ENCODE measurements around the gene RANBP3.

Gene RANBP3

DNA sequence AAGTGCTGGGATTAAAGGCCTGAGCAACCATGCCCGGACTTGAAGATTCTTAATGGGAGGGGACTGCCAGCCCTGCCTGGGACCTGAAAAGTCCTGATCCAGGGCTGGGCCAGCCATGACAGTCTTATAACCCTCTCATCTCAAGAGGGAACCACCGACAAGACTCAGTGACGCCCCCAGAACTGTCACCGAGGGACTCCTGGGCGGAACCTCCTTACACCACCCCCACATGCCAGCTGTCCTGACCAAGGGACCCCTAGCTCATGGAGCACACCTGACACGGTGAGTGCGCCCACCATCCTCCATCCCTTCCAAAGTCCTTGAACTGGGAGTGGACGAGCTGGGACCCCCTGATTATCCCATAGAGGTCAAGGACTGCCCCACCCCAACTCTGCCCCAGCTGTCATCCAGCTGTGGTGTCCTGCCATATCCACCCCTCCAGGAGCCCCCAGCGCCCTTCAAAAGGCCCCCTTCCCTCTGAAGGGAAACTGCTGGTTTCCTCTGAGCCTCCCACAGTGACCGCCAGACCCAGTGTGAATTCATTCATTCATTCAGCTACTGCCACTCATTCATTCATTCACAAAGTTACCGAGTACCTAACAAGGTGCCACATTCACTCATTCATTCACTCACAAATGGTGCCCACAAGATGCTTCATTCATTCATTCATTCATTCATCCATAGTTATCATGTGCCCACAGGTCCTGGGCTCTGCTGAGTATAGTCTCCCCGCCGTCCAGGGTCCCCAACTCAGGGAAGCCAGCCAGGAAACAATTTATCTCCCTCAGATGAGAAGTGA is 78.0 kb downstream of the RANBP3 start:
- Mint-ChIP-seq H3K36me3 (ENCODE audit: low read depth) (peaks cover 14% of the 10 kb centered on the region), H3K27me3 (ENCODE audit: low read depth, poor library complexity) (no peaks in the 10 kb centered on the region), H3K4me1 (peaks cover 13% of the 10 kb centered on the region), H3K4me3 (no peak overlapping the region), H3K27ac (peak overlapping the region; percentile 57), H3K9me3 (no peaks in the 10 kb centered on the region)
- DNase-seq = no peak
- TF ChIP-seq, protein P1, sequence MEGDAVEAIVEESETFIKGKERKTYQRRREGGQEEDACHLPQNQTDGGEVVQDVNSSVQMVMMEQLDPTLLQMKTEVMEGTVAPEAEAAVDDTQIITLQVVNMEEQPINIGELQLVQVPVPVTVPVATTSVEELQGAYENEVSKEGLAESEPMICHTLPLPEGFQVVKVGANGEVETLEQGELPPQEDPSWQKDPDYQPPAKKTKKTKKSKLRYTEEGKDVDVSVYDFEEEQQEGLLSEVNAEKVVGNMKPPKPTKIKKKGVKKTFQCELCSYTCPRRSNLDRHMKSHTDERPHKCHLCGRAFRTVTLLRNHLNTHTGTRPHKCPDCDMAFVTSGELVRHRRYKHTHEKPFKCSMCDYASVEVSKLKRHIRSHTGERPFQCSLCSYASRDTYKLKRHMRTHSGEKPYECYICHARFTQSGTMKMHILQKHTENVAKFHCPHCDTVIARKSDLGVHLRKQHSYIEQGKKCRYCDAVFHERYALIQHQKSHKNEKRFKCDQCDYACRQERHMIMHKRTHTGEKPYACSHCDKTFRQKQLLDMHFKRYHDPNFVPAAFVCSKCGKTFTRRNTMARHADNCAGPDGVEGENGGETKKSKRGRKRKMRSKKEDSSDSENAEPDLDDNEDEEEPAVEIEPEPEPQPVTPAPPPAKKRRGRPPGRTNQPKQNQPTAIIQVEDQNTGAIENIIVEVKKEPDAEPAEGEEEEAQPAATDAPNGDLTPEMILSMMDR (IDR thresholded peaks at IDR 0.05) = no peak

DNA sequence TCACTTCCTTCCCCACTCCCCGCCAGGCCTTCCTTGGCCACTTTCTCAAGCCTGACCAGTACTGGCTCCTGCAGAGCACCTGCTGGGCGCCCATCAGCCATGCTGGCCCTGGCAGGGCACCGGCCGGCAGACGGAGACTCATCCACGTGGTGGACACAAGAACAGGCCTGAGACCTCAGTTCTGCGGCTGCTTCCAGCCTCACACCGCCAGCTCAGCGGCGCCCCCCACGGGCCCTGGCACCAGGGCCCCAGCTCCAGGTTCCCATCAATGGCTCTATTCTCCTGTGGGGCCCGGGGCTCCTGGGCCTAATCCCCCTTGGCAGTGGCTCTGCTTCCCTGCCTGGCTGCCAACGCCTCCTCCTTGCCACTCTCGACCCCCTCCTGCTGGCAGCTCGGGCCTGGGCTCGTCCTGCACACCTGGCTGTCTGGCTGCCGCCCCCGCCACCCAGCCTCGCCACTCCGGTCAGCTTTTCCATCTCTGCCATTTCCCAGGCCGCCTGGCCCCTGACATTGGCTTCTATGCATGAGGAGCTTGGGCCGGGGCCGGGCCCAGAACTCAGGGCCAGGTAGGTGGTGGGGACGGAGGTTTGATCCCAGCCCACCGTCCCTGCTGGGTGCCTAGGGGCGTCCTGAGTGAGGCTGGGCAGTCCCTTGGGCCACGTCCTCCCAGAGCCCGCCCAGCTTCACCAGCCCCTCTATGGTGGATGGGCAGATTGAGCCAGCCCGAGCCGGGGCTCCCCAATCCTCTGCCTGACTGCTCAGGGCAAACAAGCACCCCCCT is 80.6 kb downstream of the RANBP3 start:
- H3K9me3 Mint-ChIP-seq = no peaks in the 10 kb centered on the region
- no peak overlapping the region for H3K27ac Mint-ChIP-seq
- H3K27me3 Mint-ChIP-seq (ENCODE audit: low read depth, poor library complexity) = no peaks in the 10 kb centered on the region
- TF ChIP-seq, protein P1 (IDR thresholded peaks at IDR 0.05) = no peak
- no peak for DNase-seq
- peaks cover 14% of the 10 kb centered on the region for H3K36me3 Mint-ChIP-seq (ENCODE audit: low read depth)
- peaks cover 8% of the 10 kb centered on the region for H3K4me1 Mint-ChIP-seq
- no peak overlapping the region for H3K4me3 Mint-ChIP-seq

DNA sequence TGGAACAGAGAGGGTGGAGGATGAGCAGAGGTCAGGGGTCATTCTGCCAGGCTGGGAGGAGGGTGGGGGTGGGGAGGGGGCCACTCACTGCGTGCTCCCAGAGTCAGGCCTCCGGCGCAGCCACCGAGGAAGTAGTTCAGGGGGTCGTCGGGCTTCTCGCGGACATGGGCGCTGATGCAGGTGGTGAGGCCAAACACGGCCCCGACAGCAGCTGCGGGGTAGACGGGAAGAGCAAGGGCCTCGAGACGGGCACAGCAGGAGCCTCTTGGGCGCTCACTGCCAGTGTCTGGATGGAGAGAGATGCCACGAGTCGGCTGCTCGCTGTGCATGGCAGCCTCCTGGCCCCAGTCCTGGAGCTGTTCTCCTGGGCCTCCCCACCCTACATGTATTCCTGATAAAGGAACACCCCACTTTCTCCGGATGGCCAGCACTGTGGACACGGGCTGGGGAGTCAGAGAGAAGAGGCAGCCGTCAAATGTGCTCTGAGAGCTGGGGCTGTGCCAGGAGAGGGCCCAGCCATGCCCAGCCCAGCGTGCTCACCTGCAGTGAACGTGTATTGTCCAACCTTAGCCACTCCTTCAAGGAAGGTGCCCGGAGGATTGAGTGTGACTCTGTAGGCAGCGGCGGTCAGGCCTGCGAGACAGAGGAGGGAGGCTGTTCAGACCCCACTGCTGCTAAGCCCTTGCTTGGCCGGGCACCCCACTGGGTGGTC is 81.4 kb downstream of the RANBP3 start:
- TF ChIP-seq, protein P1 (IDR thresholded peaks at IDR 0.05) = no peak
- no peak overlapping the region for H3K27ac Mint-ChIP-seq
- no peak overlapping the region for H3K4me3 Mint-ChIP-seq
- H3K36me3 Mint-ChIP-seq (ENCODE audit: low read depth) = peaks cover 14% of the 10 kb centered on the region
- DNase-seq = no peak
- no peaks in the 10 kb centered on the region for H3K27me3 Mint-ChIP-seq (ENCODE audit: low read depth, poor library complexity)
- no peaks in the 10 kb centered on the region for H3K9me3 Mint-ChIP-seq
- H3K4me1 Mint-ChIP-seq = peaks cover 12% of the 10 kb centered on the region

DNA sequence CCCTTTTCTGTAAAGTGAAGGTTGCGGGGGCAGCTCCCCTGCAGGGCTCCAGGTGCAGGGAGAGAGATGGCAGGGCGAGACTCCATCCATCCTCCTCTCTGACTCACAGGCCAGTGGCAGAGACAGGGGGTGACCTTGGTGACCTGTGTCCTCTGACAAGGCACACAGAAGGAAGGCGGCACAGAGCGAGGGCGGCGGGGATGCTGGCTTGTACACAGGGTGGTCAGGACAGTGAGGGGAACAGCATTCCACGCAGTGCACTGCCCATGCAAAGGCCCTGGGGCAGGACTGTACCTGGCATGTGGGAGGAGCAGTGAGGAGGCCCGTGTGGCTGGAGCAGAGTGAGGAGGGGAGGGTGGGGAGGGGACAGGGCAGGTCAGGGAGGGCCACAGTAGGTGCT is 82.0 kb downstream of the RANBP3 start:
- Mint-ChIP-seq H3K36me3 (ENCODE audit: low read depth) (peaks cover 8% of the 10 kb centered on the region), H3K27me3 (ENCODE audit: low read depth, poor library complexity) (no peaks in the 10 kb centered on the region), H3K27ac (peak overlapping the region; percentile 75), H3K4me1 (peaks cover 6% of the 10 kb centered on the region), H3K4me3 (no peak overlapping the region), H3K9me3 (no peaks in the 10 kb centered on the region)
- no peak for DNase-seq
- TF ChIP-seq, protein P1 (IDR thresholded peaks at IDR 0.05) = no peak

DNA sequence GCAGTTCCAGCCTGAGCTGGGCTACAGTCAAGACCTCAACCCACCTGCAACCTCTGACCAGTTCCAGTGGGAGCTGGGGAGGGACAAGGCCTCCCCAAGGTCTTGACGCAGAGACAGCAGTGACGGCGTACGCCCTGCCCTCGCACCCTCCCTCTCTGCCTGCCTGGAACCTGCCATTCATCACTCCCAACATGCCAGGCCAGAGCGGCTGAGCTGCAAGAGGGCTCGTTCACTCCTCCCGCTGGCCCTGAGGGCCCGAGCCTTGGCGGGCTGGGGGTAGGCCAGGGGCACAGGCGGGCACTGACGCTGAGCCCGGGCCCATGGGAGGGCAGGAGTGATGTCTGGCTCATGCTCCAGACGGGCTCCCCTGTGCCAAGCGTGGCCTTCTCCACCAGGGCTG is 82.5 kb downstream of the RANBP3 start:
- no peaks in the 10 kb centered on the region for H3K27me3 Mint-ChIP-seq (ENCODE audit: low read depth, poor library complexity)
- no peak overlapping the region for H3K27ac Mint-ChIP-seq
- TF ChIP-seq, protein P1 (IDR thresholded peaks at IDR 0.05) = no peak
- H3K36me3 Mint-ChIP-seq (ENCODE audit: low read depth) = peaks cover 6% of the 10 kb centered on the region
- H3K9me3 Mint-ChIP-seq = no peaks in the 10 kb centered on the region
- H3K4me3 Mint-ChIP-seq = no peak overlapping the region
- no peak for DNase-seq
- peaks cover 6% of the 10 kb centered on the region for H3K4me1 Mint-ChIP-seq

Data from nephron progenitor cell (in vitro differentiated cells).